DND-41 (cell line): ENCODE measurements around the gene CALN1.

Source experiments
- CTCF ChIP-seq: IDR thresholded peaks from 2 replicates; pipeline ENCODE4 v1.5.1; 2012; ENCODE audit warnings: borderline replicate concordance, low read length, moderate library complexity, mild to moderate bottlenecking; ENCODE audit not compliant: poor library complexity, severe bottlenecking; ENCODE audit errors: extremely low read depth
- EZH2 ChIP-seq: IDR thresholded peaks from 3 replicates; pipeline ENCODE4 v1.6.1; 2012; ENCODE audit warnings: borderline replicate concordance, low read depth, mild to moderate bottlenecking, moderate library complexity, low read length, inconsistent platforms; ENCODE audit not compliant: severe bottlenecking

GRCh38 chr7:72080865-72081510 is 331.1 kb downstream of the CALN1 start:
- TF ChIP-seq CTCF = no peak
- no peak for TF ChIP-seq EZH2
